GM13977 (cell line): ENCODE data around the gene SLC4A3.
A peak's percentile ranks its signal among the peaks of the same experiment; 100 is the strongest.

Experiments used
- DNase-seq: peaks from one replicate; pipeline ENCODE4 v3.0.0; 2012; ENCODE audit warnings: low spot score
- in situ Hi-C: fragments of 300-500 bp; cut with MboI; formaldehyde crosslinking; loops from one replicate; pipeline ENCODE4 v1.12.0; 2022; ENCODE audit warnings: low sequenced_read_pairs, low pct_unique_long_range_greater_than_20kb, mixed read lengths, inconsistent platforms; ENCODE audit not compliant: unreplicated experiment
- TF ChIP-seq, protein P1 (sequence below): IDR thresholded peaks from 2 replicates; pipeline ENCODE4 v1.5.1; 2012; ENCODE audit warnings: mild to moderate bottlenecking, control low read depth; ENCODE audit not compliant: insufficient read depth; ENCODE audit errors: extremely low read depth, missing control alignments

Gene SLC4A3

DNA sequence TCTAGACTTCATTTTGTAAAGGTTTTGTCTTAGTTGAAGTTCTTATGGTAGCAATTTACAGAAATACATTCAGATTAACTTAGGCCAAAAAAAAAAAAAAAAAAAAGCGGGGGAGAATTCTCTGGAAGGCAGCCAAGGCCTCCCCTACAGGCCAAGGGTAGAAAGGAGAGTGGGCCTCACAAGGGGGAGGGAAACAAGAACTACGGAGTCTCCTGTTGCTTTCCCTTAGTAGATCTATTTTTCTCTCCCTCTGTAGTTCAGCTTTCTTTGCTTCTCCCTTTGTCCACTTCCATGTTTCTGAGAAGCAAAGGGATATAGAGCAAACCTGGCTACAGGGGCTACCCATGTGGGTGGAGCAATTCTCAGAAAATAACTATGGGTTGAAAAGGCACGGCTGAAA, 32.2 kb upstream of the SLC4A3 start:
- TF ChIP-seq, protein P1, sequence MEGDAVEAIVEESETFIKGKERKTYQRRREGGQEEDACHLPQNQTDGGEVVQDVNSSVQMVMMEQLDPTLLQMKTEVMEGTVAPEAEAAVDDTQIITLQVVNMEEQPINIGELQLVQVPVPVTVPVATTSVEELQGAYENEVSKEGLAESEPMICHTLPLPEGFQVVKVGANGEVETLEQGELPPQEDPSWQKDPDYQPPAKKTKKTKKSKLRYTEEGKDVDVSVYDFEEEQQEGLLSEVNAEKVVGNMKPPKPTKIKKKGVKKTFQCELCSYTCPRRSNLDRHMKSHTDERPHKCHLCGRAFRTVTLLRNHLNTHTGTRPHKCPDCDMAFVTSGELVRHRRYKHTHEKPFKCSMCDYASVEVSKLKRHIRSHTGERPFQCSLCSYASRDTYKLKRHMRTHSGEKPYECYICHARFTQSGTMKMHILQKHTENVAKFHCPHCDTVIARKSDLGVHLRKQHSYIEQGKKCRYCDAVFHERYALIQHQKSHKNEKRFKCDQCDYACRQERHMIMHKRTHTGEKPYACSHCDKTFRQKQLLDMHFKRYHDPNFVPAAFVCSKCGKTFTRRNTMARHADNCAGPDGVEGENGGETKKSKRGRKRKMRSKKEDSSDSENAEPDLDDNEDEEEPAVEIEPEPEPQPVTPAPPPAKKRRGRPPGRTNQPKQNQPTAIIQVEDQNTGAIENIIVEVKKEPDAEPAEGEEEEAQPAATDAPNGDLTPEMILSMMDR, result no peak
- DNase-seq, result no peak
- in situ Hi-C loops, result no loop called here

DNA sequence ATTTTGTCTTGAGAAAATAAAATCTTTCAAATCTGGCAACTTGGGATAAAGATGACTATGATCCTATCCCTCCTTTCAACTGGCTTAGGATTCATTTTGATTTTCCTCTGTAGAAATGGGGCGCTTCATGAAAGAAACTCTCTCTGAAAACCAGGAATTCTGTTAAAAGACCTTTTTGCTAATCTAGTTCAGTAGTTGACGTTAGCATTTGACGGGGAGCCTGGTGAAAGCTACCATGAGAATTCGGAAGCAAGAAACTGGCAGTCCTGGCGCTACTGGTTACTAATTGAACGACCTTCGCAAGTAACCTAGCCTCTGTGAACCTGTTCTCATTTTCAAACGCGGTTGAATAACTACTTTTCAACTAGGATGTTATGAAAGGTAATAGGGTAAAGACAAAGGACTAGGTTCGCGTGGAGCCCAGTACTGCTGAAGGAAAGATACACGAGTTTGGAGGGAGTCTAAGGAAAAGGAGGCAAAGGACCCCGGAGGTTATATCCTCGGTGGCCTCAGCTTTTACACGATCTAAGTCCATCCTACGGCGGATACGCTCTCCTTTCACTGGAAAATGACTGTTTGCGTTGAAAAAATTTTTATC, 30.4 kb upstream of the SLC4A3 start:
- DNase-seq, result peak; percentile 28

DNA sequence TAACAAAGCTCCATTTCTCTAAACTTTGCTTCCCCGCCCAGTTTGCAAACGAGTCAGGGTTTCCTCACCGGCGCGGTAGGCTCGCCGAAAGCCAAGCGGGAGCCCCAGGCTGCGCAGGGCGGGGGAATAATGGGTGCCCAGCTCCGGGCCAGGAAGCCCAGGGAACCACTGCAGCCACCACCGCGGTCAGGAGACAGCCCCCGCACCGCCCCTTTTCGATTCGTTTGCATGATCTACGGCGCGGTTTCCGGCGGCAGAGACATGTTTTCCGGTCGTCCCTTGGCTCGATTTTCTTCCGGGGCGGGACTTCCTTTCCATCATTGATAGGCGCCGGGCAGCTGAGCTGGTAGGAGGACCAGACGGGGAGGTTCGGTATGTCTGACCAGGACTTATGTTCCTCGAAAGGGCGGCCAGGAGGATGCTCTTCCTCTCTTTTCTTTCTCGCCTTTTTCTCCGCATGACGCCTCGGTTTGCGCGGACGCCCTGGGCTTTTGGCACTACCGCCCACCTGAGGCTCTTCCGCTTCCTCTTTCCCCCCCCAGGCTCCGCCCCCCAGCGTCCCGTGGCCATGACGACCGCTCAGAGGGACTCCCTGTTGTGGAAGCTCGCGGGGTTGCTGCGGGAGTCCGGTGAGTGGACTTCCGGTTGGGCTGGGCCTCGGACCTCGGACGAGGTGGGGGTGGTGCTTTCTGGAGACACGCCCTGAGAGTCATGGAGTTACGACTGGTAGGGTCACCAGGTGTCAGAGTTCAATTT, 29.7 kb upstream of the SLC4A3 start, which contains the start of gene STK11IP:
Gene STK11IP (plus strand): TSS at position 306 of the 756 bp plus-strand sequence. CDS start 263 bp downstream, at position 569.
- TF ChIP-seq, protein P1, result no peak
- peak; percentile 94 for DNase-seq
- in situ Hi-C loops, result no loop called here

More for the DNA sequence above, 30.4 kb upstream of the SLC4A3 start:
- TF ChIP-seq, protein P1, result no peak
- in situ Hi-C loops, result no loop called here

DNA sequence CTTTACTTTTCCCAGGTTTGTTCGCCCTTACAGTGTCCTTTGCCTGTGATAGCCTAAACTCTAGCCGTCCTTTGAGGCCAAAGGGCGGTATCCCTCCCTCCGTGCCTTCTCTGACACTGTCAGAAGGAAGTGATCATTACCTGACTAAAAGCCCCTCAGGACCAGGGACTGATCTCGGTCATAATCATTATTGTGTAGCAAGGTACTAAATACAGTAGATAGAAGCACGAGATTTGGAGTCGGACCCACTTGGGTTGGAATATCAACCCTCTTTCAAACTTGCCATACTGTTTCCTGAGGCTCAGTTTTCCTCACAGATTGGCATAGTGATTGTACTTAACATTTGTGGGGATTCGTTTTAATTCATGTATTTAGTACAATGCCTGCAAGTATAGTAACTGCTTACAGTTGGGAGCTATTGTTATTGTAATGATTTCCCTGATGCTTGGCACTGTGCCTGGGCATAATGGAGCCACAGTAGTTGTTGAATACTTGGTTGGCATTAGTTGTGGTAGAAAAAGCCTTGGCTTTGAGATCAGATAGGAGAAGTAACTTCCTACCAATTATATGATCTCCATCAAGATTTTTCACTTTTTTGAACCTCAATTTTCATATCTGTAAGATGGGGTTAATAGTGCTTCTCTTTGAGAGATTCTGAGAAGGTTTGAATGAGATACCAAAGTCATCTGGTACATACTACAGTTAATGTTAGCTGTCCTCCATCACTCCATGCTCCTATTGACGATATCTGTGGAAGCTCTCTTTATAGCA, 28.9 kb upstream of the SLC4A3 start:
- TF ChIP-seq, protein P1, result no peak
- in situ Hi-C loops, result no loop called here
- DNase-seq, result peak; percentile 3

DNA sequence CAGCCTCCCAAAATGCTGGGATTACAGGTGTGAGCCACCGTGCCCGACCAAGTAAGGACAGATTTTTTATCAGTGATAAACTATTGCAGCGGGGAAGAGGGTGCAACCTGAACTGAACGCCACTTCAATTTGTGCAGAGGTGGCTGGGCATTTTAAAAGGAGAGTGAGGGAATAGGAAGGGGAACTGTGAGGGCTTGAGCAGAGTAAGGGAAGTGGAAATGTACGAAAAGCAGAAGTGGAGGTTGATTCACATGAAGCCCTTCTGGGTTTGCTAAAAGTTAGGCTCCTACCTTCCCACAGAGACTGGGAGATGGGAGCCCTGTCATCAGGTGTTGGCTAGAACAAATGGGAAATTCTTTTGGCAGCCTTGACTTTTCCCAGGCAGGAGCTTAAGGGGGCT, 23.7 kb upstream of the SLC4A3 start:
- in situ Hi-C loops, result no loop called here
- no peak for DNase-seq

DNA sequence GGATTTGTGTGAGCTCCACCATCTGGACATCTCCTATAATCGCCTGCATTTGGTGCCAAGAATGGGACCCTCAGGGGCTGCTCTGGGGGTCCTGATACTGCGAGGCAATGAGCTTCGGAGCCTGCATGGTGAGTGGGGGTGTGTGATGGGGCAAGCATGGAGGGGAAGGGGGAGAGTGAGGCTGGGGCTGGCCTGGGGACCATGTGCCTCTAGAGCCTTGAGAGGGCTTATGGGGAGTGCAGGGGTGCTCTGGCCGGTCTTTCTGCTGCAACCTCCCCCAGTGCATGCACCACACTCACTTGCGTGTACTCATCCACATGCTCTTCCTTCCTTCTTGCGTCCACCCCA, 21.8 kb upstream of the SLC4A3 start:
- in situ Hi-C loops, result no loop called here
- TF ChIP-seq, protein P1, result no peak
- DNase-seq, result no peak

More for the DNA sequence above, 23.7 kb upstream of the SLC4A3 start:
- TF ChIP-seq, protein P1, result no peak
